ENCODE measurements around the gene SLC19A1.

The SLC19A1 gene

DNA sequence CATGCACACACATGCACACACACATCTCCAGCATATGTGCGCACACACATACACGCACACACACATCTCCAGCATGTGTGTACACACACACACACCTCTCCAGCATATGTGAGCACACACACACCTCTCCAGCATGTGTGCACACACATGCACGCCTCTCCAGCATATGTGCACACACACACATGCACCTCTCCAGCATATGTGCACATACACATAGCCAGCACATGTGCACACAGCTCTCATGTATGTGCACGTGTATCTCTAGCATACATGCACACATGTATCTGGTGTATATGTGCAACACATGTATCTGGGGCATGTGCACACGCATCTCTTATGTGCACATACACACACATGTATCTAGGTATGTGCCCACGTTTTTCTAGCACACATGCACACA is 57.9 kb downstream of the SLC19A1 start:
- no peak overlapping the region for H3K4me3 ChIP-seq (ENCODE audit: low read length)
- no peak for TF ChIP-seq ZNF274 (IDR thresholded peaks at IDR 0.05; ENCODE audit: low read depth, low read length)

DNA sequence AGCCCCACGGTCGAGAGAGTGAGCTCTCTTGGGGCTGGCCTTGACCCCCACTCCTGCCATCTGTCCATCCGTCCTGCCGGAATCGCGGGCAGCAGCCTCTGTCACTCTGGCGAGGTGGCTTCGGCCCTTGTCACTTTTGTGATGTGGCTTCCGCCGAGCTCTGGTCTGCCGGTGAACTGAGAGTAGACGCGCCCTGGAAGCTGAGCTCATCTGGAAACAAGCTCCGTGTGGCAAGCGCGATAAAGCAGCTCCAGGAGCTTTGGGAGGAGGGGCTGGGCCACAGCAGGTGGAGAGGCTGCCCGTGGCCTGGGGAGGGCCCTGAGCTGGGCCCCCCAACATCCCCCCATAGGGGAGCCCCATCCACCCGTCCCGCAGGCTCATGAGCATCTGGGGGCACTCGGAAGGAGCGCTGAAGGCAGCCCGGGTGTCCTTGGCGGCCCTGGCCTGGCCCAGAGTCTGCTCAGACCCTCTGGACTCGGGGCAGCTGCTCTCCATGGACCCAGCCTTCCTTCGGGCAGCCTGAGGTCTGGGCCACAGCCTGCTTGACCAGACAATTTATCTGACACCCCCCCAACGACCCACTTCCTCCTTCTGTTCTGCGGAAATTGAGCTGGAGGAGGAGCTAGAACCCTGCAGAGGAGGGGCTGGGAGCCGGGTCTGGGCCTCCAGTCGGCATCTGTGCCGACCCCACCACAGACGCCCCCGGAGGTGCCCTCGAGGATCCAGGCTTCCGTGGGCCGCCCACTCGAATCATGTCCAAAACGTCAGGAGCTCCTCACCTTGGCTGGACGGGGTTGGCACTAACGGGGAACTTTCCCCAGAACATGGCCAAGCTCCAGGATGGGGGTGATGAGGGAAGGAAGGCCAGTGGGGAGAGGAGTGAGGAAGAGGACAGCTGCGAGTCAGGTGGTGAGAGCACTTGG is 59.1 kb downstream of the SLC19A1 start:
- no peak overlapping the region for H3K4me3 ChIP-seq (ENCODE audit: low read length)
- no peak for TF ChIP-seq ZNF274 (IDR thresholded peaks at IDR 0.05; ENCODE audit: low read depth, low read length)

DNA sequence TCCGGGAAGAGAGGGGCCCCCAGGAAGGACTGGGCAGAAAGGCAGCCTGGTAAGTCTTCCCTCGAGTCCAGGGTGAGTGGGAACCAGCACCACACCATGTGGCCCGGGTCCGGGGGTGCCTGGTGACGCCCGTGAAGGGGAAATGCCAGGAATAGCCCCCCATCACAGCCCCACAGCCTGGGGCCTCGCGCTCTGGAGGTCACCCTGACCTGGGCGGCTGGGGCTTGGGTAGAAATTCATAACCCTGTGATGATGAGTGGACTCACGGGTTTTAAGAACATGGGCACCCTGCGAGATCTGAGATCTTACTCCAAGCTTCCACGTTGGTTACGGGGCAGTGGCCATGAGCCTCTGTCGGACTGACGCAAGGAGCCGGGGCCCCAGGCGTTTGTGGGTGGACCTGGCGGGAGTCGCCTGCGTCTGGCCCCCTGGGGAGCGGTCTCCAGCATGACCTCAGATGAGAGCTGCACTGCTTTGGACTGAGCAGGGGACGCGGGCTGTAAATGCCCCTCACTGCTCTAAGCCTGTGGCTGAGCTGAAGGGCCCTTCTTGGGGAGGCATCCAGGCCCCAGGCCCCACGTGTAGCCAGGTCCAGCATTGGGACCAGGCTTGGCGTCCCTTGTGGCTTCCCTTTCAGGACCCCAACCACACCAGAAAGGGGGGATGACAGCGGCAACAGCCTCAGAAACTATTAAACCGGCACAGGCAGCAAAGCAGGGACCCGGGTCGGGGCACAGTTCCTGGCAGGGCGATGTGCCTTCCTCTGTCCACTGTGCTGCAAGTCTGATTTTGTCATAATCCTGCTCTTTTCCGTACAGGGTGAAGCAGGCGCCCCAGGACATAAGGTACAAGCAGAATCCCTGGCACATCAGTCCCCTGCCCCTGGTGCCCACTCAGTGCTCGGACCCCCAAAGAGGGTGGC is 60.0 kb downstream of the SLC19A1 start:
- TF ChIP-seq ZNF274 (IDR thresholded peaks at IDR 0.05; ENCODE audit: low read depth, low read length), result no peak
- H3K4me3 ChIP-seq (ENCODE audit: low read length), result no peak overlapping the region

DNA sequence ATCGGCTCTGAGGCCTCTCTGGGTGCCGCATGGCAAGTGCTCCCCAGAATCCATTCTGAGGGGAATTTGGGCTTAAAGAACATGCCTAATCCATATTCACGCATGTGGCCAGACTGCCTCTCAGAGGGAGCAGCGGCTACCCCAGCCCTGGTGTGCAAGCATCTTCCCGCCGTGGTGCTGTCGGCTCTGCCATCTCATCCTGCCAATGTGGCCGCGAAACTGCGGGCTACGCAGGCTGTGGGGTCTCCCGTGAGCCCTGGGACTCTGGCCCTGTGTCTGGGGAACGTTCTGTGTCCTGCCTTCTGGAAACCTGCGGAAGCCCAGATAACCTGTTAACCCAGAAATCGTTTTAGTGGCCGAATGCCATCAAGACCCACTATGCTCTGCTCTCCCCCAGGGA is 60.7 kb downstream of the SLC19A1 start:
- TF ChIP-seq ZNF274 (IDR thresholded peaks at IDR 0.05; ENCODE audit: low read depth, low read length), result no peak
- H3K4me3 ChIP-seq (ENCODE audit: low read length), result no peak overlapping the region

DNA sequence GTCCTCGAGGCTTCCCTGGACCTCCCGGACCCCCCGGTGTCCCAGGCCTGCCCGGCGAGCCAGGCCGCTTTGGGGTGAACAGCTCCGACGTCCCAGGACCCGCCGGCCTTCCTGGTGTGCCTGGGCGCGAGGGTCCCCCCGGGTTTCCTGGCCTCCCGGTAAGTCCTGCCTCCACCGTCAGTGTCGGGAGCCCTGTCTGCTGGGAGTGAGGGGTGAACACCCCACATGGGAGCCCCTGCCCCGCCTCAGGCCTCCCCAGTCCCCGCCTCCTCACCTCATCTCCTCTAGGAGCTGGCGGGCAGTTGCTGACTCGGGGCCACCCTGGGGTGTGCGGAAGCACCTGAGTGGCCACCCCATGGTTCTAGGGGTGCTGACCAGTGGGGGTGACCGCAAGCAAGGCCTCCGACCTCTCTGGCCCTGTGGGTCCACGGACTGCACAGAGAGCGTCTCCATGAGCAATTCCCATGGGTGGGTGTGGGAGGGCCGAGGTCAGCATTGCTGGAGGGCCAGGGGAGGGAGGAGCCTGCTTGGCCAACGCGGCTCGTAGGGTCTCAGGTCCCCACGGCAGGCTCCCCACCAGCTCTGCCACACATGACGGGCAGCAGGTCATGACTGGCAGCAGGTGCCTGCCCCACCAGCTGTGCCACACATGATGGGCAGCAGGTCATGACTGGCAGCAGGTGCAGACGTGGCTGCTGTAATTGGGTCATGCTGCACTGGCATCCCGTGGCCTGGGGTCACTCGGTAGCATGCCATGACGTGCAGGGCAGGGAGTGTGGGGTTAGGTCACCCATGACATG is 61.3 kb downstream of the SLC19A1 start:
- TF ChIP-seq ZNF274 (IDR thresholded peaks at IDR 0.05; ENCODE audit: low read depth, low read length), result no peak
- H3K4me3 ChIP-seq (ENCODE audit: low read length), result no peak overlapping the region

DNA sequence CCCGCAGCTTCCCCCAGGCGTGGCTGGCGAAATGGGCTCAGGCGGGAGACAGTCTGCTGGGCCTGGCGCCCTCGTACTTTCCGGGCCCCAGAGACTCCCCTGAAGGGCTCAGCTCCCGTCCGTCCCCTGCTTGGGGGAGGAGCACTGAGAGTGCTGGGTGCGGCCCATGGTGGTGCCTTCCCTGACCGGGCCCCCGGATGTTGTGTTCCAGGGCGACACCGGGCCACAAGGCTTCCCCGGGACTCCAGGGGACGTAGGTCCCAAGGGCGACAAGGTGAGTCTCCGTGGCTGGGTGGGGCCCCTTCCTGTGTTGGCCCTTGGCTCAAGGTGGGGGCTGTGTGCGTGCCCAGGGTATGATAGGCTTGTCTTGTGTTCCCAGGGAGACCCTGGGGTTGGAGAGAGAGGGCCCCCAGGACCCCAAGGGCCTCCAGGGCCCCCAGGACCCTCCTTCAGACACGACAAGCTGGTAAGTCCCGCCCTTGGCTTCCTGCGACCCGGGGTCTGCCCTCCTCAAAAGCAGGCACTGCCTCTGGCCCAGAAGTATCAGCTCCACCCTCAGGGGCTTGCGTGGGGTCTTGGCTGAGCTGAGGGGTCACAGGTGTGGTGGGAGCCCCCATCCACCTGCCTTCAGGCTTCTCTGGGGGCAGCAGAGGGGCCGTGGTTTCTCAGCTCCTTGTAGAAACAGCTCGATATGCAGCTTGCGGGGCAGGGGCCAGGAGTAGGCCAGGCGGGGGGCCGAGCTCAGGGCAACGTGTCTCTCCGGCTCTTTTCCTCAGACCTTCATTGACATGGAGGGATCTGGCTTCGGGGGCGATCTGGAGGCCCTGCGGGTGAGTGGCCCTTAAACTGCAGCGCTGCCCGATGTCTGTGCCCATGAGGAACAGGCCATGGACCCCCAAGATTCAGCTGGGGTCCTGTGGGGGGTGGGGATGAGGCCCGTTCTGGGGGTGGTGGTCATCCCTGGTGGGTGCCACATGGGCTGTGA is 62.3 kb downstream of the SLC19A1 start:
- no peak for TF ChIP-seq ZNF274 (IDR thresholded peaks at IDR 0.05; ENCODE audit: low read depth, low read length)
- H3K4me3 ChIP-seq (ENCODE audit: low read length), result no peak overlapping the region

DNA sequence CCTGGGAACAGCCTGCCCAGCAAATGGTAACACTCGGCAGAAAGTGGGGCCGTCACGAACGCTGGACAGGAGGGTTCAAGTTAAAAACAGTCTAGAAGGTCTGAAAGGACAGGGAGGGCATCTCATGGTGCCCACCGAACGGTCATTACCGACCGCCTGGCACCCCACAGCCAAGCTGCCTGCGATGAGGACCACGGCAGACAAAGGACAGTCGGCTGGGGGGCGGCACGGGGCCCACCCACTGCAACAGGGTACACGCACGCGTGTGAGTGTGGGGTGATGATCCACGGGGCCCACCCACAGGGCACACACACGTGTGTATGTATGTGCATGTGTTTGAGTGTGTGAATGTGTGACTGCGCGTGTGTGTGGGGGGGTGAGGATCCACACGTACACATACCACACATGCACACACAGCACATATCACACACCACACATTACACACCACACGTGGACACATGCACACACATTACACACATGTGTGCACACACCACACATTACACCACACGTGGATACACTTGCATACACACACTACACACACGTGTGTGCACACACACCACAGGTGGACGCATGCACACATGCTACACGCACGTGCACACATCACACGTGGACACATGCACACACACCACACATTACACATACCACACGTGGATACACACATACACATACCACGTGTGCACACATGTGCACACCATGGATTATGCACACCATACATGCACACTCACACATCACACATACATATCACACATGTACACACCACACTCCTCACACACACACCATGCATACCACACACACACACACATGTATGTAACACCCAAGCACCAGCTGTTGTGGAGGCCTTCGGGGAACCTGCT is 63.2 kb downstream of the SLC19A1 start:
- no peak overlapping the region for H3K4me3 ChIP-seq (ENCODE audit: low read length)
- no peak for TF ChIP-seq ZNF274 (IDR thresholded peaks at IDR 0.05; ENCODE audit: low read depth, low read length)

DNA sequence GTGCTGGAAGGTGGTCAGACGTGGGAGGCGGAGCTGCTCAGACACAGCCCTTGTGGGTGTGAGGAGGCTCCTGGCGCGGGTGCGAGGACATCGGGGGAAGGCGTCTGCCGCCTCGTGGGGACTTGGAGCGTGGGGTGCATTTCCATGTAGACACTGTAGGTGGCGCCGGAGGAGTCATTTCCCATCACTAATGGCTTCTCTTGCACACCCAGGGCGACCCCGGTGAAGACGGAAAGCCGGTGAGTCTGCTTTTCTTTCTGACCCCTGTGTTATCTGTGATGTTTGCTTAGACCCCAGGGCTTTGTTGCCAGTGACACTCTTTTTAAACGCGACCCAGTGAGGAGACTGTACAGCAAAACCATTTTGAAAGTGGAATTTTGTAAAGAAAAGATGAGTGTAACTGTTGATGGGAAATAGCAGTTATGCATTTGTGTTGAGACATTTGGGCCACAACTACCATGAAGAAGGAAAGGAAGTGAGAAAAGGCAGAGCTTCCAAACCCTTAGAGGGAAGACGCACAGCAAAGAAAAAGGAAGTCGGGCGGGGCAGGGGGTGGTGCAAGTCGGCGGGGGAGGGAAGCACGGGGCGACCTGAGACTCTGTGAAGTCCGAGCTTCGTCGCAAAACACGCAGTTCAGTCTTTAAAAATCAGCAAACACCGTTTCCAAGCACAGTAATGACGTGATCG is 64.0 kb downstream of the SLC19A1 start:
- TF ChIP-seq ZNF274 (IDR thresholded peaks at IDR 0.05; ENCODE audit: low read depth, low read length), result no peak
- peak overlapping the region; percentile 7; the same call in 1 of the 2 replicates for H3K4me3 ChIP-seq (ENCODE audit: low read length)

DNA sequence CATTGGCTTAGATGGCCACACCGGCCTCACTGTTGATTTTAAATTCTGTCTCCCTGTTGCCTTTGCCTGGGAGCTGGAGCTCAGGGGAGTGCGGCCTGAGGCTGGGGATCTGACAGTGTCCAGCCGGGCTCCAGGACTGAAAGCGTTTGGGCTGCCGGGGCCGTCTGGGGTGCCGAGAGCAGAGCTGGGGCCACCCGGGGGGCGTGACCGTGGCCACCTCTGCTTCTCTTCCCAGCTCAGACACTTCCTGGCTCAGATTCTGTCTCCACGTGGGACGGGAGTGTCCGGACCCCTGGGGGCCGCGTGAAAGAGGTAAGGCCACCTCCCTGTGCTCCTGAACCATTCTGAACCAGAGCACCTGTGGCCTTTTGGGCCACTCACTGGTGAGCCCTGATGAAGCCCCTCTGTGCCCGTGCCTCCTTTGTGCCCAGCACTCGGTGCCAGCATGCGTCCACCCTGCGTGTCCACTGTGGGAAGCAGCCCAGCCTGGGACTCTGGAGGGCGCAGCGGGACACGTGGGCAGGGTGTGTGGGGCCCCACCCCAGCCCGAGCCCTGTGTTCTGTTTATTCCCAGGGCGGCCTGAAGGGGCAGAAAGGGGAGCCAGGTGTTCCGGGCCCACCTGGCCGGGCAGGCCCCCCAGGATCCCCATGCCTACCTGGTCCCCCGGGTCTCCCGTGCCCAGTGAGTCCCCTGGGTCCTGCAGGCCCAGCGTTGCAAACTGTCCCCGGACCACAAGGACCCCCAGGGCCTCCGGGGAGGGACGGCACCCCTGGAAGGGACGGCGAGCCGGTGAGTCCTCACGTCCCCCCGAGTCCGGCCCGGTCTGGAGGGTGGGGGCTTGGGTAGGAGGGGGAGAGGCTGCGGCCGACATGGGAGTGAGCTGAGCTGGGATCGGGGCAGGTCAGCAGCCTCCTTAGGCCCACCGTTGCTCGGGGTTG is 64.8 kb downstream of the SLC19A1 start:
- TF ChIP-seq ZNF274 (IDR thresholded peaks at IDR 0.05; ENCODE audit: low read depth, low read length), result no peak
- no peak overlapping the region for H3K4me3 ChIP-seq (ENCODE audit: low read length)

DNA sequence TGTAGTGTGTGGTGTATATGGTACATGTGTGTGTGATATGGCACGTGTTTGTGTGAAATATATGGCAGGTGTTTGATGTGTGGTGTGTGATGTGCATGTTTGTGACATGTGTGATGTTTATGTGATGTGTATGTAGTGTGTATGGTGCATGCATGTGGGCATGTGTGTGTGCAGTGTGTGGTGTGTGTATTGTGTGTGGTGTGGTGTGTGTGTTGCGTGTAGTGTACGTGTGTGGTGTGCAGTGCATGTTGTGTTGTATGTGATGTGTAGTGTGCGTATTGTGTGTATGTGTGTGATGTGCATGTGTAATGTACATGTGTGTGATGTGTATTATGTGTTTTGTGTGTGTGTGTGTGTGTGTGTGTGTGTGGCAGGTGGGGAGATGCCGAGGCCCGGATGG is 65.7 kb downstream of the SLC19A1 start:
- TF ChIP-seq ZNF274 (IDR thresholded peaks at IDR 0.05; ENCODE audit: low read depth, low read length), result no peak
- H3K4me3 ChIP-seq (ENCODE audit: low read length), result no peak overlapping the region

Measured in GM08714 (cell line).